NCI-H1694 (cell line): ENCODE data around the gene ANKRD42.
"Not testable (repeated sequence)": the region's sequence is repeated elsewhere in the genome, so short reads cannot be mapped to it uniquely, and the experiment has no call there.

ENCODE experiments used
- DNase-seq: peaks from one replicate; lab custom pipeline; 2025; lab: John Stamatoyannopoulos, UW

The ANKRD42 gene

GRCh38 chr11:83241291-83241946, 47.9 kb downstream of the ANKRD42 start:
- DNase-seq: no peak

GRCh38 chr11:83249445-83249844, 55.9 kb downstream of the ANKRD42 start:
- DNase-seq: no peak

- DNase-seq: no peak
Measured at GRCh38 chr11:83249972-83250593, 56.6 kb downstream of the ANKRD42 start.

GRCh38 chr11:83252266-83252665, 58.8 kb downstream of the ANKRD42 start:
- no peak for DNase-seq

GRCh38 chr11:83252941-83253340, 59.4 kb downstream of the ANKRD42 start:
- no peak for DNase-seq

- no peak for DNase-seq
Measured at GRCh38 chr11:83255366-83255765, 61.9 kb downstream of the ANKRD42 start.

- DNase-seq: no peak
Measured at GRCh38 chr11:83256602-83257340, 63.3 kb downstream of the ANKRD42 start.

GRCh38 chr11:83257761-83258168, 64.3 kb downstream of the ANKRD42 start:
- no peak for DNase-seq

- DNase-seq: no peak
Measured at GRCh38 chr11:83259559-83259958, 66.0 kb downstream of the ANKRD42 start.

GRCh38 chr11:83265331-83265730, 71.8 kb downstream of the ANKRD42 start:
- DNase-seq: no peak

GRCh38 chr11:83269080-83269479, 75.6 kb downstream of the ANKRD42 start:
- not testable (repeated sequence) for DNase-seq

- DNase-seq: not testable (repeated sequence)
Measured at GRCh38 chr11:83271734-83272133, 78.2 kb downstream of the ANKRD42 start.

- no peak for DNase-seq
Measured at GRCh38 chr11:83272627-83273026, 79.1 kb downstream of the ANKRD42 start.

GRCh38 chr11:83275888-83276641, 82.6 kb downstream of the ANKRD42 start:
- no peak for DNase-seq

- DNase-seq: no peak
Measured at GRCh38 chr11:83278351-83278750, 84.8 kb downstream of the ANKRD42 start.

- no peak for DNase-seq
Measured at GRCh38 chr11:83280256-83280655, 86.7 kb downstream of the ANKRD42 start.

GRCh38 chr11:83282084-83282716, 88.7 kb downstream of the ANKRD42 start:
- DNase-seq: no peak

GRCh38 chr11:83284501-83285150, 91.1 kb downstream of the ANKRD42 start:
- DNase-seq: no peak

- no peak for DNase-seq
Measured at GRCh38 chr11:83285151-83285770, 91.7 kb downstream of the ANKRD42 start.

GRCh38 chr11:83285771-83286528, 92.4 kb downstream of the ANKRD42 start, which contains the start of gene CCDC90B:
Gene CCDC90B, minus strand, starts transcription at chr11:83286367. Its CDS starts 395 bp downstream, at chr11:83285972.
- peak; percentile 96 for DNase-seq
